Heart right ventricle (tissue), 16 donors: ENCODE results near the gene YBX2. TPM values are rescaled to one million over a fixed set of nuclear protein-coding genes. Genes with fewer than 3 reads are reported as not detected.

Experiments used
- ATAC-seq, 8 donors: fragments of 200-7000 bp; cut with Tn5 transposase; one replicate each; pipeline ENCODE4 v1.9.1; 2020; ENCODE audit warnings: mild to moderate bottlenecking in 8 of 8, moderate library complexity in 8 of 8, moderate number of reproducible peaks in 1 of 8
- DNase-seq, 2 donors: peaks; one replicate each; pipeline ENCODE4 v3.0.0-alpha.2; 2020
- H3K27ac ChIP-seq, 10 donors: fragments of 200-600 bp; sonication (generic) in 2 of 10; one replicate each; pipeline versions ENCODE4 v1.5.0 to v1.8.0; 2020 to 2022; ENCODE audit warnings: mild to moderate bottlenecking in 3 of 10
- H3K27me3 ChIP-seq, 7 donors: fragments of 200-600 bp; one replicate each; pipeline ENCODE4 v1.8.0; 2021 to 2022; ENCODE audit warnings: mild to moderate bottlenecking in 2 of 7
- H3K36me3 ChIP-seq, 9 donors: fragments of 200-600 bp; sonication (generic) in 1 of 9; one replicate each; pipeline versions ENCODE4 v1.5.0 to v1.8.0; 2020 to 2022; ENCODE audit warnings: mild to moderate bottlenecking in 2 of 9
- H3K4me1 ChIP-seq, 9 donors: fragments of 200-600 bp; sonication (generic) in 1 of 9; one replicate each; pipeline versions ENCODE4 v1.5.0 to v1.8.0; 2020 to 2022; ENCODE audit warnings: mild to moderate bottlenecking in 4 of 9
- H3K4me3 ChIP-seq, 10 donors: fragments of 200-600 bp; sonication (generic) in 2 of 10; one replicate each; pipeline versions ENCODE4 v1.5.0 to v1.8.0; 2020 to 2022; ENCODE audit warnings: mild to moderate bottlenecking in 7 of 10, moderate library complexity in 2 of 10
- H3K9me3 ChIP-seq, 11 donors: fragments of 200-600 bp in 10 of 11; sonication (generic) in 2 of 11; one replicate each; pipeline versions ENCODE4 v1.5.0 to v1.8.0; 2013 to 2022; ENCODE audit warnings: mild to moderate bottlenecking in 2 of 11, control low read depth in 1 of 11, moderate library complexity in 1 of 11
- CTCF ChIP-seq, 9 donors: fragments of 200-600 bp; sonication (generic) in 2 of 9; IDR thresholded peaks; one replicate each; pipeline versions ENCODE4 v1.5.0 to v1.8.0; 2021 to 2022; ENCODE audit warnings: antibody characterized with exemption in 9 of 9, mild to moderate bottlenecking in 5 of 9, moderate library complexity in 1 of 9
- whole genome bisulfite sequencing, 2 donors: extraction: QIAGEN DNeasy Blood & Tissue Kit; methylation state at CpG; one replicate each; pipeline ENCODE4 v1.1.7; 2013; ENCODE audit warnings: inconsistent platforms in 1 of 2; 5-methylcytosine and 5-hydroxymethylcytosine counted together
- intact Hi-C, 10 donors: fragments of 100-400 bp; cut with DNase I; formaldehyde crosslinking; loops; one replicate each; pipeline versions ENCODE4 v1.11.1 to v1.14.2; 2022
- polyA plus RNA-seq, 2 donors: library from polyadenylated mRNA; stranded (reverse); fragments of 200-250 nt; gene quantifications; one replicate each; pipeline ENCODE4 v1.2.3, GENCODE V29; 2013
- total RNA-seq, 10 donors: library from RNA; stranded (reverse); fragmentation: NEBNext Ultra II Directional in 3 of 10; extraction: Animal tissue kit (Norgen Biotek cat#: 25700) in 3 of 10; gene quantifications; one replicate each; pipeline versions ENCODE4 v1.2.1 to v1.2.4, GENCODE V29; 2021 to 2023
- donor health status: Arrhythmogenic right ventricular cardiomyopathy.
- donor health status: ischemic (EF 13 %, LVEDD 7.1; RV severe dilation, severe dysfunction).
- donor health status: healthy with polysubstance abuse.
- donor health status: DM: no; HTN: yes; CAD: no.
- donor health status: DM: no; HTN: no; CAD: no.
- donor health status: ischemic (EF 25% LVEDD 6.9; RV normal size, moderate dysfunction).
- donor health status: ischemic (EF 25% LVEDD 5.7; RV mildly dilated, moderate dysfunction).
- donor health status: healthy.
- donor health status: DM: yes; HTN: yes; CAD: no.
- donor health status: Ischemic cardiomyopathy.
- donor health status: ischemic (EF 35%, LVEDD 5.7; RV mildly dilated, moderate dysfunction).
- donor health status: nonischemic (EF 11% LVEDD 7.7; RV severe dilation, severe dysfunction).
- donor health status: DM: yes; HTN: yes; CAD: no.
- donor health status: PGD.
- donor health status: ischemic (EF 29% LVEDD 5.4; RV normal size, mild dysfunction).
- donor health status: nonischemic (EF 23%, LVEDD 6.1; RV moderate dilation, normal function).

The YBX2 gene
- total and polyA plus RNA-seq, 12 donors, result 0.42 to 2.6 (median 1.2) TPM

DNA sequence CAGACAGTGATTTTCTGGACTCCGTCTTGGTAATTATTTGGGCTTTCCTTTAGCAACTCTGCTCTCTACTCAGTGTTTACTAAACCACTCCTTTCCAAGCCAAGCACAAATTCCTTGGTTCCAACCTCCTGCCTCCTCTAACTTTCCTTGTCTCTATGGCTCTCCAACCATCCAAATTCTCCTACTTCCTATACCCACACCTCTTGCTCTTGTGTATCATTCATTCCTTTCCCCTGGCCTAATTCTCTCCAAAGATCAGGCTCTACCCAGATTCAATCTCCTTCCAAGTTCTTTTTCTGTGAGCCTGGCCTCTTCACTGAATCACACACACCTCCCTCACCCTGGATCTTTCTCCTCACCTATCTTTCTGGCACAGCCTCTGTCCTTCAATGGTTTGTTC is 33.6 kb upstream of the YBX2 start:
- intact Hi-C loops, result no loop called here
- ATAC-seq, result no peak
- Histone ChIP-seq H3K4me1 (peaks cover 0 to 30% (median 20%) of the 10 kb centered on the region in 9 donors), H3K9me3 (no peaks in the 10 kb centered on the region), H3K36me3 (peaks cover 0 to 38% (median 19%) of the 10 kb centered on the region in 9 donors), H3K4me3 (peak overlapping the region in 4 of 10 donors; percentile 81 to 93 (median 86)), H3K27ac (peak overlapping the region in 3 of 10 donors; percentile 82 to 92 (median 89)), H3K27me3 (no peaks in the 10 kb centered on the region)
- TF ChIP-seq CTCF (IDR thresholded peaks at IDR 0.05), result no peak
- 64 to 83% methylated on average over 1 of the region's 1 CpG for WGBS, 2 donors
- DNase-seq, result no peak

DNA sequence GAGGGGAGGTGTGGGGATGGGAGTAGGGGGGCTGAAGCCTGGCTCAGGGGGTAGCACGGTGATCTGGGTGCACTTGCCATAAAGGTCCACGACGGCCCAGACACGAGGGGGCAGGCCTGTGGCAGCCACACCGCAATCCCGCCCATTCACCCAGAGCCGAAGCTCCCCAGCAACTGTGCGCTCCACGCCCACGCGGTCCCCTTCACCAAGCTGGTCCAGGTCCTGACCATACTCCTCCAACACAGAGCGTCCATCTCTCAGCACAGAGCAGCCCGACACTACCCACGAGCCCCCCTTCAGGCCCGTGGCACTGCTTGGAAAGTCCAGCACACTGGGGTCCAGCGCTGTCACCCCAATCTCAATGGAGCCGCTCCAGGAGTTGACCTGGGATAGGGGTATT is 33.1 kb upstream of the YBX2 start:
- whole genome bisulfite sequencing, 2 donors, result 81 to 88% methylated on average over 17 of the region's 17 CpGs
- no peaks in the 10 kb centered on the region for H3K27me3 ChIP-seq
- DNase-seq (no peak), ATAC-seq (no peak)
- H3K4me1 ChIP-seq, result peaks cover 0 to 30% (median 20%) of the 10 kb centered on the region in 9 donors
- H3K36me3 ChIP-seq, result peaks cover 2 to 43% (median 24%) of the 10 kb centered on the region in 9 donors
- TF ChIP-seq CTCF (IDR thresholded peaks at IDR 0.05), result no peak
- H3K4me3 ChIP-seq, result no peak overlapping the region
- intact Hi-C loops, result no loop called here
- H3K27ac ChIP-seq, result no peak overlapping the region
- no peaks in the 10 kb centered on the region for H3K9me3 ChIP-seq

GRCh38 chr17:7327056-7327455 is 32.6 kb upstream of the YBX2 start:
- Histone ChIP-seq H3K36me3 (peaks cover 5 to 47% (median 28%) of the 10 kb centered on the region in 9 donors), H3K9me3 (no peaks in the 10 kb centered on the region), H3K27me3 (no peaks in the 10 kb centered on the region), H3K4me1 (peaks cover 0 to 25% (median 20%) of the 10 kb centered on the region in 9 donors), H3K4me3 (no peak overlapping the region), H3K27ac (no peak overlapping the region)
- TF ChIP-seq CTCF (IDR thresholded peaks at IDR 0.05), result no peak
- DNase-seq, result no peak
- WGBS, 2 donors, result 88 to 92% methylated on average over 7 of the region's 7 CpGs
- ATAC-seq, result no peak
- intact Hi-C loops, result no loop called here

DNA sequence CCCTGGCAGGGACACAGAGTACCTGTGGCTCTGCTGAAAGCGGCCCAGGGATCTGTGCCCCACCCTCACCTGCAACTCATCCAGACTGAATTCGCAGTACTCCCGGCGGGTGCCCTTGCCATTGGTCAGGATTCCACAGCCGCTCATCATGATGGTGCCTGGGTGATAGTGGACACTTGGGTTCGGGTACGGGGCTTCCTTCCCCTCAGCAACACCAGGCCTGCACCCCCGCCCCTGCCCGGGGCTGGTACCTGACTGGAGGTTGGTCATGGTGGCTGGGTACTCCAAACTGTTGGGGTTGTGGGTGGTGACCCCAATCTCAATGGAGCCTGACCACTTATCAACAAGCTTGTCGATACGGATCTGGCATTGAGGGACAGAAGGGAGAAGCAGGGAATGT is 31.7 kb upstream of the YBX2 start:
- H3K4me3 ChIP-seq, result no peak overlapping the region
- H3K9me3 ChIP-seq, result no peaks in the 10 kb centered on the region
- TF ChIP-seq CTCF (IDR thresholded peaks at IDR 0.05), result no peak
- ATAC-seq, result no peak
- no peak for DNase-seq
- WGBS, 2 donors, result 89 to 93% methylated on average over 11 of the region's 11 CpGs
- H3K36me3 ChIP-seq, result peaks cover 5 to 56% (median 37%) of the 10 kb centered on the region in 9 donors
- no peaks in the 10 kb centered on the region for H3K27me3 ChIP-seq
- intact Hi-C loops, result no loop called here
- H3K4me1 ChIP-seq, result peaks cover 0 to 25% (median 20%) of the 10 kb centered on the region in 9 donors
- no peak overlapping the region for H3K27ac ChIP-seq
